ENCODE measurements around the gene ZBTB3. TPM values are rescaled to one million over a fixed set of nuclear protein-coding genes. Genes with fewer than 3 reads are reported as not detected.

The ZBTB3 gene
- total RNA-seq, 1 donor from 2014 or later = 16.8 TPM

GRCh38 chr11:62726156-62726914 lies 27.6 kb downstream of the ZBTB3 start:
- TF ChIP-seq, protein P1, sequence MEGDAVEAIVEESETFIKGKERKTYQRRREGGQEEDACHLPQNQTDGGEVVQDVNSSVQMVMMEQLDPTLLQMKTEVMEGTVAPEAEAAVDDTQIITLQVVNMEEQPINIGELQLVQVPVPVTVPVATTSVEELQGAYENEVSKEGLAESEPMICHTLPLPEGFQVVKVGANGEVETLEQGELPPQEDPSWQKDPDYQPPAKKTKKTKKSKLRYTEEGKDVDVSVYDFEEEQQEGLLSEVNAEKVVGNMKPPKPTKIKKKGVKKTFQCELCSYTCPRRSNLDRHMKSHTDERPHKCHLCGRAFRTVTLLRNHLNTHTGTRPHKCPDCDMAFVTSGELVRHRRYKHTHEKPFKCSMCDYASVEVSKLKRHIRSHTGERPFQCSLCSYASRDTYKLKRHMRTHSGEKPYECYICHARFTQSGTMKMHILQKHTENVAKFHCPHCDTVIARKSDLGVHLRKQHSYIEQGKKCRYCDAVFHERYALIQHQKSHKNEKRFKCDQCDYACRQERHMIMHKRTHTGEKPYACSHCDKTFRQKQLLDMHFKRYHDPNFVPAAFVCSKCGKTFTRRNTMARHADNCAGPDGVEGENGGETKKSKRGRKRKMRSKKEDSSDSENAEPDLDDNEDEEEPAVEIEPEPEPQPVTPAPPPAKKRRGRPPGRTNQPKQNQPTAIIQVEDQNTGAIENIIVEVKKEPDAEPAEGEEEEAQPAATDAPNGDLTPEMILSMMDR (conservative IDR thresholded peaks at IDR 0.05; ENCODE audit: low read depth, low read length) = no peak
- no peak for DNase-seq (ENCODE audit: low read depth)
- peak overlapping the region; percentile 90 for H3K4me3 ChIP-seq (ENCODE audit: low read depth, low read length)

DNA sequence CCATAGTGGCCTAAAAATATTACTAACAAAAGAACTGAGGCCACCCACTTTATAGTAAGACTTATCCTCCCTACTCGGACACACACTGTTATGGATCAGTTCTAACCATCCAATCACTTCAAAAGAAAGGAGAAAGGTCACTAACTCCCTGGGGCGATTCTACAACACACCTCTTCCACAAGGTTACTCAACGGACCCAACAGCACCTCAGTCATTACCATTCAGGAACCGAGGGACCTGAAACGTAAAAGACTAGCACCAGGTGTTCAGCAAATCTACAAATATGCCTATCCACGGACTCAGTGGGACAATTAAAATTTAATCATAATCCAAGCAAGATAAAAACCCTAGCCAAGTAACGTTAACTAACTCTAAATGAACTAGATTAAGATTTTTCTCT lies 28.3 kb downstream of the ZBTB3 start:
- no peak for DNase-seq (ENCODE audit: low read depth)
- H3K4me3 ChIP-seq (ENCODE audit: low read depth, low read length) = peak overlapping the region; percentile 90
- TF ChIP-seq, protein P1 (conservative IDR thresholded peaks at IDR 0.05; ENCODE audit: low read depth, low read length) = no peak

GRCh38 chr11:62724171-62724570 lies 29.8 kb downstream of the ZBTB3 start:
- TF ChIP-seq, protein P1 (conservative IDR thresholded peaks at IDR 0.05; ENCODE audit: low read depth, low read length) = no peak
- peak overlapping the region; percentile 90 for H3K4me3 ChIP-seq (ENCODE audit: low read depth, low read length)
- no peak for DNase-seq (ENCODE audit: low read depth)

- H3K4me3 ChIP-seq (ENCODE audit: low read depth, low read length) = no peak overlapping the region
- no peak for DNase-seq (ENCODE audit: low read depth)
- TF ChIP-seq, protein P1 (conservative IDR thresholded peaks at IDR 0.05; ENCODE audit: low read depth, low read length) = no peak
Measured at GRCh38 chr11:62721994-62722393, 32.0 kb downstream of the ZBTB3 start.

DNA sequence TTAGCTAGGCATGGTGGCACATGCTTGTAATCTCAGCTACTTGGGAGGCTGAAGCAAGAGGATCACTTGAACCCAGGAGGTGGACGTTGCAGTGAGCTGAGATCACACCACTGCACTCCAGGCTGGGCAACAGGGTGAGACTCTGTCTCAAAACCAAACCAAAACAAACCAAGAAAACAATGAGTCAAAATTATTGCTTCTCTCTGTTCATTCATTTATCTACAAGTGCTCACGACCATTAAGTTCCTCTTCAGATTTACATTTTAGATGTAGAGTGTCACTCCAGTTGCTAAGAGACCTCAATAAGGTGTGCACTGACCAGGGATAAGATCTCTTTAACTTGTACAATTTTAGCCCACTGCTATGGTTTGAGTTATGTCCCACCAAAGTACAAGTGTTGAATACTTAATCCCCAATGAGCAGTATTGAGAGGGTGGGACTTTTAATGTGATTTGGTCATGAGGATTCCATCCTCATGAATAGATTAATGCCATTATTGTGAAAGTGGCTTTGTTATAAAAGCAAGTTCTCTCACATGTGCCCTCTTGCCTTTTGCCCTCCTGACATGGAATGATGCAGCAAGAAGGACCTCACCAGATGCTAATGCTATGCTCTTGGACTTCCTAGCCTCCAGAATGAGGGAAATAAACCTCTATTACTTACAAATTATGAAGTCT lies 34.5 kb downstream of the ZBTB3 start:
- DNase-seq (ENCODE audit: low read depth) = no peak
- H3K4me3 ChIP-seq (ENCODE audit: low read depth, low read length) = no peak overlapping the region
- TF ChIP-seq, protein P1 (conservative IDR thresholded peaks at IDR 0.05; ENCODE audit: low read depth, low read length) = no peak

DNA sequence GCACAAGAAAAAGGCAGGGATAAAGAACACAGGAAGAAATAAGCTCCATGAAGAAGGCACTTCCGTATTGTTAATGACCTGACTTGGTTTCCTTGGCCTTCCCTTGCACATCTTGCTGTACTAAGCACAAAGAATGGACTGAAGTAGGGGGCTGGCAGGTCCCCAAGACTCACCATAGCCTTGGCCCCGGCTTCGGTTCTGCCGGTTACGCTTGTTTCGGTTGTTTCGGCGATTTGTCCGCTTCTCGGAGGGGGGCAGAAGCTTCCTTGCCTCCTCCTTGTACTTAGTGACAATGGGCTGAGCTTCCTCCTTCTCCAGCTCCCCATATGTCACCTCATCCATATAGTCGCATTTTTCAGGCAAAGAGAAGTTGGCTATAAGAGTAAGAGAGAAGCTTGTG lies 37.1 kb downstream of the ZBTB3 start:
- TF ChIP-seq, protein P1 (conservative IDR thresholded peaks at IDR 0.05; ENCODE audit: low read depth, low read length) = no peak
- no peak overlapping the region for H3K4me3 ChIP-seq (ENCODE audit: low read depth, low read length)
- DNase-seq (ENCODE audit: low read depth) = no peak

Data from epithelial cell of proximal tubule (primary cell).